Mesenchymal stem cell (in vitro differentiated cells and primary cell): ENCODE results near the gene COIL.

Experiments used
- DNase-seq: peaks from one replicate; pipeline ENCODE4 v3.0.0-alpha.2; 2013
- H2AFZ ChIP-seq: one replicate; pipeline ENCODE4 v1.6.1; 2013; ENCODE audit warnings: low read depth, mild to moderate bottlenecking, control low read depth, inconsistent platforms, low read length, moderate library complexity
- H2AK5ac ChIP-seq: 2 replicates; pipeline ENCODE4 v1.6.1; 2013; ENCODE audit warnings: low read length, moderate library complexity, mild to moderate bottlenecking, inconsistent platforms; ENCODE audit not compliant: severe bottlenecking
- H2BK120ac ChIP-seq: one replicate; pipeline ENCODE4 v1.6.1; 2013; ENCODE audit warnings: low read depth, mild to moderate bottlenecking, inconsistent platforms, low read length, moderate library complexity
- H2BK12ac ChIP-seq, 2 experiments: one replicate each; pipeline ENCODE4 v1.6.1; 2013; ENCODE audit warnings: inconsistent platforms in 2 of 2, low read length in 2 of 2, mild to moderate bottlenecking in 2 of 2, moderate library complexity in 2 of 2, control low read depth in 1 of 2
- H2BK15ac ChIP-seq: one replicate; pipeline ENCODE4 v1.6.1; 2013; ENCODE audit warnings: mild to moderate bottlenecking, low read depth, inconsistent platforms; ENCODE audit not compliant: poor library complexity, severe bottlenecking
- H2BK5ac ChIP-seq: 2 replicates; pipeline ENCODE4 v1.6.1; 2013; ENCODE audit warnings: low read depth, mild to moderate bottlenecking, low read length, control low read depth, inconsistent platforms; ENCODE audit not compliant: poor library complexity, severe bottlenecking
- H3K14ac ChIP-seq, 2 experiments: one replicate each; pipeline ENCODE4 v1.6.1; 2013; ENCODE audit warnings: inconsistent platforms in 2 of 2, low read length in 2 of 2, control low read depth in 1 of 2, mild to moderate bottlenecking in 1 of 2, moderate library complexity in 1 of 2
- H3K18ac ChIP-seq, 2 experiments: one replicate each; pipeline ENCODE4 v1.6.1; 2013; ENCODE audit warnings: inconsistent platforms in 2 of 2, low read length in 2 of 2, control low read depth in 1 of 2, low read depth in 1 of 2, mild to moderate bottlenecking in 1 of 2
- H3K23ac ChIP-seq, 2 experiments: one replicate each; pipeline ENCODE4 v1.6.1; 2013; ENCODE audit warnings: inconsistent platforms in 2 of 2, low read length in 2 of 2, mild to moderate bottlenecking in 2 of 2, moderate library complexity in 2 of 2, control low read depth in 1 of 2
- H3K27ac ChIP-seq: 2 replicates; pipeline ENCODE4 v1.5.1; 2013; ENCODE audit warnings: mild to moderate bottlenecking, moderate library complexity, low read length, control low read depth, inconsistent platforms; ENCODE audit not compliant: poor library complexity, severe bottlenecking
- H3K27me3 ChIP-seq, 2 experiments: 2 replicates each; pipeline versions ENCODE4 v1.6.1 to v1.7.0; 2013; ENCODE audit warnings: low read length in 2 of 2, mild to moderate bottlenecking in 2 of 2, moderate library complexity in 2 of 2, control low read depth in 1 of 2, inconsistent platforms in 1 of 2; ENCODE audit not compliant: control insufficient read depth in 1 of 2, insufficient read depth in 1 of 2
- H3K36me3 ChIP-seq, 2 experiments: 2 replicates each; pipeline versions ENCODE4 v1.6.1 to v1.7.0; 2013; ENCODE audit warnings: low read length in 2 of 2, control low read depth in 1 of 2, inconsistent platforms in 1 of 2, low read depth in 1 of 2, mild to moderate bottlenecking in 1 of 2; ENCODE audit not compliant: insufficient read depth in 2 of 2, control insufficient read depth in 1 of 2
- H3K4ac ChIP-seq, 2 experiments: one replicate each; pipeline ENCODE4 v1.6.1; 2013; ENCODE audit warnings: inconsistent platforms in 2 of 2, low read length in 2 of 2, mild to moderate bottlenecking in 2 of 2, moderate library complexity in 2 of 2, control low read depth in 1 of 2, low read depth in 1 of 2
- H3K4me1 ChIP-seq: 2 replicates; pipeline ENCODE4 v1.6.1; 2013; ENCODE audit warnings: low read depth, low read length, control low read depth; ENCODE audit not compliant: control insufficient read depth, insufficient read depth
- H3K4me2 ChIP-seq: 2 replicates; pipeline ENCODE4 v1.6.1; 2013; ENCODE audit warnings: low read length, mild to moderate bottlenecking, inconsistent platforms; ENCODE audit not compliant: poor library complexity, severe bottlenecking
- H3K4me3 ChIP-seq, 2 experiments: 2 replicates each; pipeline versions ENCODE4 v1.5.1 to v1.7.0; 2013; ENCODE audit warnings: low read length in 2 of 2, mild to moderate bottlenecking in 2 of 2, control low read depth in 1 of 2, low read depth in 1 of 2; ENCODE audit not compliant: insufficient read depth in 1 of 2
- H3K79me1 ChIP-seq: replicated peaks from 2 replicates; pipeline ENCODE4 v1.6.1; 2013; ENCODE audit warnings: mild to moderate bottlenecking, control low read depth, low read length, inconsistent platforms; ENCODE audit not compliant: poor library complexity, severe bottlenecking
- H3K9ac ChIP-seq: 2 replicates; pipeline ENCODE4 v1.7.0; 2013; ENCODE audit warnings: mild to moderate bottlenecking, low read length, moderate library complexity
- H3K9me3 ChIP-seq: 2 replicates; pipeline ENCODE4 v1.7.0; 2013; ENCODE audit warnings: mild to moderate bottlenecking, low read length; ENCODE audit not compliant: control insufficient read depth
- H4K8ac ChIP-seq: one replicate; pipeline ENCODE4 v1.6.1; 2013; ENCODE audit warnings: inconsistent platforms, mild to moderate bottlenecking, low read length, moderate library complexity
- H4K91ac ChIP-seq: one replicate; pipeline ENCODE4 v1.6.1; 2013; ENCODE audit warnings: mild to moderate bottlenecking, low read length, inconsistent platforms
- WGBS: methylation state at CpG from one replicate; pipeline ENCODE4 v1.1.7; 2013; ENCODE audit warnings: mixed read lengths; 5-methylcytosine and 5-hydroxymethylcytosine counted together

Gene COIL

GRCh38 chr17:57008958-57009357 lies 48.1 kb upstream of the COIL start:
- Histone ChIP-seq H4K91ac (no peak overlapping the region), H3K4ac (no peak overlapping the region)
- 91% methylated on average over 2 of the region's 2 CpGs for WGBS

GRCh38 chr17:57006040-57006439 lies 45.2 kb upstream of the COIL start:
- Histone ChIP-seq H3K4ac (no peak overlapping the region), H3K23ac (no peak overlapping the region), H3K4me3 (no peak overlapping the region), H3K27ac (no peak overlapping the region), H2BK5ac (no peak overlapping the region), H3K14ac (no peak overlapping the region), H2BK120ac (no peak overlapping the region), H3K9me3 (no peaks in the 10 kb centered on the region), H3K4me1 (no peaks in the 10 kb centered on the region), H3K9ac (no peak overlapping the region), H3K27me3 (peaks cover 0 to 5% of the 10 kb centered on the region in 2 experiments), H3K18ac (no peak overlapping the region), H3K4me2 (no peak overlapping the region), H2AFZ (no peak overlapping the region), H2BK15ac (no peak overlapping the region), H2AK5ac (no peak overlapping the region), H2BK12ac (no peak overlapping the region), H4K8ac (no peak overlapping the region), H3K79me1 (no peaks in the 10 kb centered on the region), H3K36me3 (peaks cover 6 to 56% of the 10 kb centered on the region in 2 experiments), H4K91ac (no peak overlapping the region)
- WGBS, result 100% methylated on average over 2 of the region's 2 CpGs
- DNase-seq, result no peak

More at GRCh38 chr17:57008958-57009357, 48.1 kb upstream of the COIL start:
- H2BK5ac ChIP-seq, result no peak overlapping the region
- H3K9me3 ChIP-seq, result no peaks in the 10 kb centered on the region
- no peak for DNase-seq
- H3K79me1 ChIP-seq, result no peaks in the 10 kb centered on the region
- no peak overlapping the region for H3K18ac ChIP-seq
- no peak overlapping the region for H3K14ac ChIP-seq
- H2AFZ ChIP-seq, result no peak overlapping the region
- H3K9ac ChIP-seq, result no peak overlapping the region
- no peak overlapping the region for H2BK120ac ChIP-seq
- H3K27ac ChIP-seq, result no peak overlapping the region
- peaks cover 3 to 29% of the 10 kb centered on the region in 2 experiments for H3K36me3 ChIP-seq
- H3K4me1 ChIP-seq, result no peaks in the 10 kb centered on the region
- H3K23ac ChIP-seq, result no peak overlapping the region
- peaks cover 0 to 14% of the 10 kb centered on the region in 2 experiments for H3K27me3 ChIP-seq
- no peak overlapping the region for H2BK12ac ChIP-seq
- H4K8ac ChIP-seq, result no peak overlapping the region
- no peak overlapping the region for H2BK15ac ChIP-seq
- H3K4me3 ChIP-seq, result no peak overlapping the region
- H3K4me2 ChIP-seq, result no peak overlapping the region
- no peak overlapping the region for H2AK5ac ChIP-seq

DNA sequence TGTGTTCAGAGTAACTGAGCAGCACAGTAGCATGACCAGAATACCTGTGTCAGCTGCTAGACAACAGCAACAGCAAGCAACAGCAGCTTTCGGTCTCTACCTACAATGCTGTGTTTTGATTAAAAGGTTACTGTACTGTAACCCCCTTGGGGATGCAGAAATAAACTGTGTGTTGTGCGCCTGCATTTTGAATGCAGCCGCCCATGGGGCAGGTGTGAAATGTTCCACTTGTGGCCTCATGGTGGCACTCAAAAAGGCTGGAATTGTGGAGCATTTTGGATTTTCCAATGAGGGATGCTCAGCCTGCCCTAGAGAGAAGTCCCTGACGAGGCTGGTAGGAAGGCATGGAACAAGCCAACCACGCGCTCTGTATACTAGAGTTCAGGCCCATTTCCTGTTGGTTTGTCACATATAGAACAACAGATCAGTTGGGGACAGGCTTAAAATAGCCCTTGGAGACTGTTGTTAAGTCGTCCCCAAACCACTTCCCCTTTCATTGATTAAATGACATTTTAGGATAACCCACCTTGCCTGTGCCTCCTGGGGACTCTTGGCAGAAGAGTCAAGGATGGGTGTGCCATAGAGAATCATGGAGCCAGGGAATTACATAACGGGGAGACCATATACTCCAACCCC lies 44.2 kb upstream of the COIL start:
- Histone ChIP-seq H2BK15ac (no peak overlapping the region), H4K8ac (no peak overlapping the region), H3K14ac (no peak overlapping the region), H3K27me3 (peaks cover 0 to 5% of the 10 kb centered on the region in 2 experiments), H2AK5ac (no peak overlapping the region), H2BK120ac (no peak overlapping the region), H3K27ac (no peak overlapping the region), H3K4me3 (no peak overlapping the region), H2BK12ac (no peak overlapping the region), H3K4me2 (no peak overlapping the region), H2BK5ac (no peak overlapping the region), H3K79me1 (no peaks in the 10 kb centered on the region), H3K23ac (no peak overlapping the region), H3K9ac (no peak overlapping the region), H3K18ac (no peak overlapping the region), H2AFZ (peak overlapping the region; percentile 14), H4K91ac (no peak overlapping the region), H3K4me1 (no peaks in the 10 kb centered on the region), H3K9me3 (no peaks in the 10 kb centered on the region), H3K36me3 (peaks cover 6 to 65% of the 10 kb centered on the region in 2 experiments), H3K4ac (no peak overlapping the region)
- DNase-seq, result no peak
- WGBS, result 93% methylated on average over 7 of the region's 8 CpGs

DNA sequence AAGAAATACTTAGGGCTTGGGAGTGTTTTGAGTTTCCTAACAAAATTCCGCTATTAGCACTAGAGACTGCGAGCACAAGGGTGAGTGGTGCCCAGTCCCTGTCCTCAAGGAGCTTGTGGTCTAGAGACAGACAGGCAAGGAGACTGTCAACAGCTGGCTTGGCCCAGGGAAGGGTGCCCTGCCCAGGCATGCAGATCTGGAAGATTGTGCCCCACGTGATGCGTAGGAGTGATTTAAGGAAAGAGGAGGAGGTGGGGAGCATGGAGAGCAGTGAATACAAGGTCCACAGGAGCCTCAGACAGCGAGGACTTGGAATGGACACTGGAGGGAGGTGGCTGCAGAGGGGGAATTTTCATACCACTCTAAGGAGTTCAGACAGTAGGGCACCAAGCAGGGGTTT lies 42.1 kb upstream of the COIL start:
- H3K23ac ChIP-seq, result no peak overlapping the region
- DNase-seq, result no peak
- no peak overlapping the region for H2AK5ac ChIP-seq
- no peak overlapping the region for H3K4me3 ChIP-seq
- no peak overlapping the region for H3K14ac ChIP-seq
- H4K8ac ChIP-seq, result no peak overlapping the region
- H3K9me3 ChIP-seq, result no peaks in the 10 kb centered on the region
- H4K91ac ChIP-seq, result no peak overlapping the region
- H3K9ac ChIP-seq, result no peak overlapping the region
- peaks cover 6 to 79% of the 10 kb centered on the region in 2 experiments for H3K36me3 ChIP-seq
- 96% methylated on average over 5 of the region's 5 CpGs for WGBS
- H2AFZ ChIP-seq, result no peak overlapping the region
- no peak overlapping the region for H3K4me2 ChIP-seq
- H3K27me3 ChIP-seq, result no peaks in the 10 kb centered on the region
- no peak overlapping the region for H3K27ac ChIP-seq
- no peak overlapping the region for H3K18ac ChIP-seq
- no peaks in the 10 kb centered on the region for H3K4me1 ChIP-seq
- H2BK5ac ChIP-seq, result no peak overlapping the region
- no peak overlapping the region for H2BK15ac ChIP-seq
- no peak overlapping the region for H3K4ac ChIP-seq
- H3K79me1 ChIP-seq, result no peaks in the 10 kb centered on the region
- no peak overlapping the region for H2BK12ac ChIP-seq
- H2BK120ac ChIP-seq, result no peak overlapping the region
